Measurements from ENCODE around the gene PDE2A. TPM values are rescaled to one million over a fixed set of nuclear protein-coding genes. Genes with fewer than 3 reads are reported as not detected.

Gene PDE2A
- polyA plus RNA-seq, 1 donor (not counting 4 experiments of a cell fraction or from before 2014, with no cell fraction given): 0.38 TPM

DNA sequence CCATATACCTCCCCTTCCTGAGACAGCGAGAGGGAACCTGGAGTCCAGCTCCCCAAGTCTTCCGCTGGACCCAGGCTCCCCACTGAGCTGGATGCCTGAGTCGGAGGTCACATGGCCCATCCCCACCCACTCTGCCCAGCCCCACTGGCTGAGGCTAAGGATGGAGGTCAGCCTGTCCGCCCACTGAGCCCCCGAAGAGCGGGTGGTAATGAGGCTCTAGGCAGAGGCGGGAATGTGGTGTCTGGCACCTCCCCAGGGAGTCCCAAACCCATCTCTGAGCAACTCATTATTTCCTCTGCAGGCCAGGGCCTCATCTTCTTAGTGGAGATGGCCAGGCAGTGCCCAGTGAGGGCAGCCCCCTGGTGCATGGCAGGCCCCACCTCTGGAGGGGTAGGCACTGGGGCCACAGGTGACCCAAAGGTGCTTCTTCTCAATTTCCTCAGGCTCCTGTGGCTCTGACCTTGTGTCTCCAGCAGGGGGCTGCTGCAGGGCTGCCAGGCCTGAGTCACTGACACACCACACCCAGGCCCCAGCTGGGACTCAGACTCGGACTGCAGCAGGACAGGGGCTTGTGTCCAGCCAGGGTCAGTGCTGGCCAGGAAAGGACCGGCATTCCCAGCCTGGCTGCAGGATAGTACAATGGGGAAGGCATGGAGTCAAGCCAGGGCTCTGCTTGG, 10.2 kb upstream of the PDE2A start:
- FAIRE-seq (peak; percentile 5), DNase-seq (ENCODE audit: low read depth, low spot score) (no peak)
- Histone ChIP-seq H4K20me1 (ENCODE audit: control insufficient read depth, extremely low read depth, insufficient read depth, low read length) (peaks cover 10% of the 10 kb centered on the region), H3K9me1 (ENCODE audit: control insufficient read depth, extremely low read depth, insufficient read depth, low read length) (no peaks in the 10 kb centered on the region), H3K9ac (ENCODE audit: control insufficient read depth, extremely low read depth, insufficient read depth, low read length) (no peak overlapping the region), H3K36me3 (ENCODE audit: control insufficient read depth in 2 of 2, extremely low read depth in 1 of 2, insufficient read depth in 2 of 2, low read length in 2 of 2) (peaks cover 15 to 18% of the 10 kb centered on the region in 2 experiments), H3K79me2 (ENCODE audit: control insufficient read depth, insufficient read depth, low read length) (no peaks in the 10 kb centered on the region), H3K27ac (ENCODE audit: control insufficient read depth, insufficient read depth, low read length) (no peak overlapping the region), H3K4me2 (ENCODE audit: control insufficient read depth, extremely low read depth, insufficient read depth, low read depth, low read length) (no peak overlapping the region), H3K9me3 (ENCODE audit: control insufficient read depth, low read depth, low read length) (no peaks in the 10 kb centered on the region), H3K27me3 (ENCODE audit: control insufficient read depth, extremely low read depth, insufficient read depth, low read length) (peaks cover 14% of the 10 kb centered on the region), H2AFZ (ENCODE audit: control insufficient read depth, low read length) (no peak overlapping the region), H3K4me3 (ENCODE audit: control insufficient read depth in 2 of 3, extremely low read depth in 1 of 3, insufficient read depth in 2 of 3, low read depth in 1 of 3, low read length in 3 of 3) (no peak overlapping the region), H3K4me1 (ENCODE audit: control insufficient read depth, extremely low read depth, insufficient read depth, low read length) (peaks cover 7% of the 10 kb centered on the region)
- TF ChIP-seq, protein P1, sequence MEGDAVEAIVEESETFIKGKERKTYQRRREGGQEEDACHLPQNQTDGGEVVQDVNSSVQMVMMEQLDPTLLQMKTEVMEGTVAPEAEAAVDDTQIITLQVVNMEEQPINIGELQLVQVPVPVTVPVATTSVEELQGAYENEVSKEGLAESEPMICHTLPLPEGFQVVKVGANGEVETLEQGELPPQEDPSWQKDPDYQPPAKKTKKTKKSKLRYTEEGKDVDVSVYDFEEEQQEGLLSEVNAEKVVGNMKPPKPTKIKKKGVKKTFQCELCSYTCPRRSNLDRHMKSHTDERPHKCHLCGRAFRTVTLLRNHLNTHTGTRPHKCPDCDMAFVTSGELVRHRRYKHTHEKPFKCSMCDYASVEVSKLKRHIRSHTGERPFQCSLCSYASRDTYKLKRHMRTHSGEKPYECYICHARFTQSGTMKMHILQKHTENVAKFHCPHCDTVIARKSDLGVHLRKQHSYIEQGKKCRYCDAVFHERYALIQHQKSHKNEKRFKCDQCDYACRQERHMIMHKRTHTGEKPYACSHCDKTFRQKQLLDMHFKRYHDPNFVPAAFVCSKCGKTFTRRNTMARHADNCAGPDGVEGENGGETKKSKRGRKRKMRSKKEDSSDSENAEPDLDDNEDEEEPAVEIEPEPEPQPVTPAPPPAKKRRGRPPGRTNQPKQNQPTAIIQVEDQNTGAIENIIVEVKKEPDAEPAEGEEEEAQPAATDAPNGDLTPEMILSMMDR (optimal IDR thresholded peaks at IDR 0.05 in 1 of 3, IDR thresholded peaks at IDR 0.05 in 1 of 3, conservative IDR thresholded peaks at IDR 0.05 in 1 of 3; ENCODE audit: extremely low read depth in 1 of 3, insufficient read depth in 2 of 3, low read length in 3 of 3): peak; percentile 65 to 79 (median 74)
- no peak for TF ChIP-seq EZH2 (IDR thresholded peaks at IDR 0.05; ENCODE audit: low read length)
- dilution Hi-C loops (cut with MboI; ENCODE audit: extremely low pct_ligation_motif_present, low sequenced_read_pairs): no loop called here

DNA sequence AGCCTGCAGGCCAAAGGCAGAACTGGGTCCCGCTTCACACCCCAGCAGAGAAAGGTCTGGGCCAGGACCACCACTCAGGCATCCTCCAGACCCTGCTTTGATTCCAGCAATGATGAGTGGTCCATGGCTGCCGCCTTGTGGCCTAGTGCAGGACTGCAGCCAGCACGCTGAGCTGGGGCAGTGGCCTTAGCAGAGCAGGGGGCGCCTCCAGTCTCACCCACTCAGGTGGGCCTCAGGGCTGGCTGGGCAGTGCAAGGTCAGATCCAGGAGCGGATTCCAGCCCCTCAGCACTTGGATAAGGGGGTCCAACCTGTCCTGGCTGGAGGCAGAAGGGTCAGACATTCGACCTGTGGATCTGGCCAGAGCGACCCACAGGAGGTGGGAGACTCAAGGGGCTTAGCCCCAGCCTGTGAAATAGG, 9.6 kb upstream of the PDE2A start:
- Histone ChIP-seq H3K79me2 (ENCODE audit: control insufficient read depth, insufficient read depth, low read length) (no peaks in the 10 kb centered on the region), H3K36me3 (ENCODE audit: control insufficient read depth in 2 of 2, extremely low read depth in 1 of 2, insufficient read depth in 2 of 2, low read length in 2 of 2) (peaks cover 14 to 18% of the 10 kb centered on the region in 2 experiments), H3K9ac (ENCODE audit: control insufficient read depth, extremely low read depth, insufficient read depth, low read length) (no peak overlapping the region), H3K4me3 (ENCODE audit: control insufficient read depth in 2 of 3, extremely low read depth in 1 of 3, insufficient read depth in 2 of 3, low read depth in 1 of 3, low read length in 3 of 3) (no peak overlapping the region), H3K4me1 (ENCODE audit: control insufficient read depth, extremely low read depth, insufficient read depth, low read length) (peaks cover 7% of the 10 kb centered on the region), H3K27me3 (ENCODE audit: control insufficient read depth, extremely low read depth, insufficient read depth, low read length) (peaks cover 19% of the 10 kb centered on the region), H4K20me1 (ENCODE audit: control insufficient read depth, extremely low read depth, insufficient read depth, low read length) (peaks cover 12% of the 10 kb centered on the region), H3K27ac (ENCODE audit: control insufficient read depth, insufficient read depth, low read length) (no peak overlapping the region), H2AFZ (ENCODE audit: control insufficient read depth, low read length) (no peak overlapping the region), H3K9me3 (ENCODE audit: control insufficient read depth, low read depth, low read length) (no peaks in the 10 kb centered on the region), H3K9me1 (ENCODE audit: control insufficient read depth, extremely low read depth, insufficient read depth, low read length) (no peaks in the 10 kb centered on the region), H3K4me2 (ENCODE audit: control insufficient read depth, extremely low read depth, insufficient read depth, low read depth, low read length) (no peak overlapping the region)
- dilution Hi-C loops (cut with MboI; ENCODE audit: extremely low pct_ligation_motif_present, low sequenced_read_pairs): no loop called here
- TF ChIP-seq, protein P1 (optimal IDR thresholded peaks at IDR 0.05 in 1 of 3, IDR thresholded peaks at IDR 0.05 in 1 of 3, conservative IDR thresholded peaks at IDR 0.05 in 1 of 3; ENCODE audit: extremely low read depth in 1 of 3, insufficient read depth in 2 of 3, low read length in 3 of 3): peak; percentile 93 to 97 (median 95)
- TF ChIP-seq EZH2 (IDR thresholded peaks at IDR 0.05; ENCODE audit: low read length): no peak
- DNase-seq (ENCODE audit: low read depth, low spot score) (no peak), FAIRE-seq (no peak)
